HCT116 (cell line): Measurements from ENCODE around the gene WDR88. TPM values are rescaled to one million over a fixed set of nuclear protein-coding genes. Genes with fewer than 3 reads are reported as not detected.

Experiments
- ATAC-seq: fragments of 200-7000 bp; cut with Tn5 transposase; 2 replicates; pipeline ENCODE4 v1.9.1; 2020; ENCODE audit warnings: mild to moderate bottlenecking, moderate library complexity
- BruUV-seq: library from RNA; stranded (reverse); fragments of 400-500 nt; replicated peaks from 2 replicates; lab custom pipeline; 2021; lab: Mats Ljungman, UMichigan
- CTCF ChIA-PET: fragments of 300-600 bp; sonication (Branson Sonifier 250); formaldehyde crosslinking; loops from one replicate; lab custom pipeline; 2021; ENCODE audit warnings: antibody characterized with exemption; lab: Charles Lee
- POLR2A ChIA-PET: fragments of 300-600, 350-600 bp; sonication (Branson Sonifier 250); formaldehyde crosslinking; loops from one replicate; lab custom pipeline; 2021; ENCODE audit warnings: antibody characterized with exemption; lab: Charles Lee
- RAD21 ChIA-PET, 2 experiments: fragments of 300-600 bp; sonication (Branson Sonifier 250); formaldehyde crosslinking; loops; one replicate each; lab custom pipeline; 2023; ENCODE audit warnings: low total read pairs in 2 of 2; ENCODE audit not compliant: uncharacterized antibody in 2 of 2, unreplicated experiment in 2 of 2, low non-redundant PET in 1 of 2; lab: Charles Lee
- DNase-seq: peaks from one replicate; pipeline ENCODE4 v3.0.0-alpha.2; 2010; ENCODE audit warnings: low read depth, low spot score
- H2AFZ ChIP-seq: fragments of 200-600 bp; shearing (Covaris generic), sonication (generic); 2 replicates; pipeline ENCODE4 v1.6.1; 2017; ENCODE audit warnings: low read depth, mixed run types, mixed read lengths, antibody characterized with exemption, low read length; ENCODE audit not compliant: poor library complexity, severe bottlenecking
- H3K27ac ChIP-seq: 2 replicates; pipeline ENCODE4 v1.5.1; 2012; ENCODE audit warnings: low read depth, low read length
- H3K27me3 ChIP-seq: fragments of 200-600 bp; sonication (generic); 2 replicates; pipeline ENCODE4 v1.6.1; 2016; ENCODE audit warnings: mixed run types, low read length, mixed read lengths; ENCODE audit not compliant: insufficient read depth
- H3K36me3 ChIP-seq, 2 experiments: fragments of 200-500 bp in 1 of 2; fragments of 200-600 bp in 1 of 2; sonication (Bioruptor generic) in 1 of 2; sonication (generic) in 1 of 2; 2 replicates each; pipeline versions ENCODE4 v1.5.1 to v1.6.1; 2014 to 2016; ENCODE audit warnings: low read length in 2 of 2, inconsistent platforms in 1 of 2, mixed read lengths in 1 of 2, mixed run types in 1 of 2; ENCODE audit not compliant: insufficient read depth in 2 of 2, control insufficient read depth in 1 of 2
- H3K4me1 ChIP-seq, 2 experiments: fragments of 200-600 bp in 1 of 2; sonication (generic) in 1 of 2; 2 replicates each; pipeline versions ENCODE4 v1.5.1 to v1.6.1; 2012 to 2017; ENCODE audit warnings: low read length in 2 of 2, inconsistent platforms in 1 of 2, mild to moderate bottlenecking in 1 of 2, mixed read lengths in 1 of 2, mixed run types in 1 of 2, moderate library complexity in 1 of 2; ENCODE audit not compliant: insufficient read depth in 2 of 2, control insufficient read depth in 1 of 2
- H3K4me2 ChIP-seq: fragments of 200-600 bp; sonication (generic); 2 replicates; pipeline ENCODE4 v1.6.1; 2017; ENCODE audit warnings: mixed run types, low read length, mixed read lengths
- H3K4me3 ChIP-seq, 2 experiments: fragments of 200-600 bp in 1 of 2; sonication (generic) in 1 of 2; replicated peaks in 1 of 2; 2 replicates each; pipeline ENCODE4 v1.5.1; 2011 to 2016; ENCODE audit warnings: low read length in 2 of 2, control low read depth in 1 of 2, low read depth in 1 of 2, mild to moderate bottlenecking in 1 of 2, mixed read lengths in 1 of 2, mixed run types in 1 of 2
- H3K79me2 ChIP-seq: fragments of 200-600 bp; sonication (generic); 2 replicates; pipeline ENCODE4 v1.6.1; 2017; ENCODE audit warnings: mild to moderate bottlenecking, mixed run types, low read length, moderate library complexity, mixed read lengths; ENCODE audit not compliant: insufficient read depth
- H3K9ac ChIP-seq: fragments of 200-600 bp; sonication (generic); 2 replicates; pipeline ENCODE4 v1.6.1; 2016; ENCODE audit warnings: low read length, mixed read lengths
- H3K9me2 ChIP-seq: fragments of 200-600 bp; sonication (generic), shearing (Covaris generic); 2 replicates; pipeline ENCODE4 v1.6.1; 2017; ENCODE audit warnings: mixed run types, mild to moderate bottlenecking, moderate library complexity; ENCODE audit not compliant: insufficient read depth
- H3K9me3 ChIP-seq, 2 experiments: fragments of 200-500 bp in 1 of 2; fragments of 200-600 bp in 1 of 2; sonication (Bioruptor generic) in 1 of 2; sonication (generic) in 1 of 2; 2 replicates each; pipeline ENCODE4 v1.6.1; 2014 to 2017; ENCODE audit warnings: low read length in 2 of 2, mixed read lengths in 2 of 2, inconsistent platforms in 1 of 2, low read depth in 1 of 2, mild to moderate bottlenecking in 1 of 2, mixed run types in 1 of 2, moderate library complexity in 1 of 2; ENCODE audit not compliant: control insufficient read depth in 1 of 2, insufficient read depth in 1 of 2
- H4K20me1 ChIP-seq: fragments of 200-600 bp; sonication (generic), shearing (Covaris generic); 2 replicates; pipeline ENCODE4 v1.6.1; 2017; ENCODE audit warnings: mixed run types, mild to moderate bottlenecking, moderate library complexity; ENCODE audit not compliant: insufficient read depth
- CEBPB ChIP-seq: IDR thresholded peaks from 2 replicates; pipeline ENCODE4 v1.6.1; 2012; ENCODE audit warnings: low read depth
- EGR1 ChIP-seq: IDR thresholded peaks from 2 replicates; pipeline ENCODE4 v1.6.1; 2012; ENCODE audit warnings: low read depth
- EZH2phosphoT487 ChIP-seq: fragments of 200-600 bp; IDR thresholded peaks from 2 replicates; pipeline ENCODE4 v1.6.1; 2018; ENCODE audit warnings: antibody characterized with exemption, borderline replicate concordance
- FOSL1 ChIP-seq: IDR thresholded peaks from 2 replicates; pipeline ENCODE4 v1.6.1; 2012; ENCODE audit warnings: low read depth
- MAX ChIP-seq: IDR thresholded peaks from 2 replicates; pipeline ENCODE4 v1.6.1; 2012
- POLR2A ChIP-seq: IDR thresholded peaks from 2 replicates; pipeline ENCODE4 v1.7.0; 2011; ENCODE audit warnings: borderline replicate concordance; ENCODE audit not compliant: insufficient read depth, insufficient read length; ENCODE audit errors: extremely low read depth
- SRF ChIP-seq: IDR thresholded peaks from 2 replicates; pipeline ENCODE4 v1.6.1; 2012; ENCODE audit warnings: low read depth
- TCF7L2 ChIP-seq: IDR thresholded peaks from 2 replicates; pipeline ENCODE4 v1.7.0; 2011; ENCODE audit warnings: borderline replicate concordance, inconsistent platforms; ENCODE audit not compliant: insufficient read depth, insufficient read length; ENCODE audit errors: extremely low read depth
- YY1 ChIP-seq: IDR thresholded peaks from 2 replicates; pipeline ENCODE4 v1.6.1; 2011; ENCODE audit warnings: low read length, low read depth, moderate library complexity, mild to moderate bottlenecking; ENCODE audit not compliant: insufficient replicate concordance; ENCODE audit errors: extremely low read depth
- ZNF274 ChIP-seq: fragments of 200-500 bp; sonication (Bioruptor generic); IDR thresholded peaks from 2 replicates; pipeline ENCODE4 v1.6.1; 2014; ENCODE audit warnings: mild to moderate bottlenecking, low read depth, low read length, inconsistent platforms
- intact Hi-C: fragments of 100-400 bp; cut with micrococcal nuclease; formaldehyde crosslinking; loops from 2 replicates; pipeline ENCODE4 v1.10.0; 2022
- total RNA-seq: library from RNA; stranded (reverse); gene quantifications from one replicate; pipeline ENCODE4 v1.2.1, GENCODE V29; 2021; ENCODE audit not compliant: unreplicated experiment
- TF ChIP-seq, protein P1 (sequence below): IDR thresholded peaks from 2 replicates; pipeline ENCODE4 v1.6.1; 2012; ENCODE audit warnings: low read depth
- TF ChIP-seq, protein P2 (sequence below): IDR thresholded peaks from 2 replicates; pipeline ENCODE4 v1.6.1; 2011; ENCODE audit warnings: mild to moderate bottlenecking, low read length, moderate library complexity; ENCODE audit not compliant: insufficient replicate concordance; ENCODE audit errors: extremely low read depth
- TF ChIP-seq, protein P3 (sequence below): IDR thresholded peaks from 2 replicates; pipeline ENCODE4 v1.6.1; 2012

The WDR88 gene
- total RNA-seq, 1 experiment from 2014 or later, result not detected

GRCh38 chr19:33171916-33172359 is 40.0 kb downstream of the WDR88 start:
- ChIA-PET CTCF (no interaction called here), POLR2A (no interaction called here)
- no TSS peak for BruUV-seq
- Histone ChIP-seq H3K9me2 (no peaks in the 10 kb centered on the region), H3K9me3 (no peaks in the 10 kb centered on the region), H2AFZ (no peak overlapping the region), H3K36me3 (no peaks in the 10 kb centered on the region), H3K4me1 (peaks cover 14 to 24% of the 10 kb centered on the region in 2 experiments; a peak in 3 of 4 replicates), H3K79me2 (0 out of 2 replicates have a peak, but pooled peaks cover 3% of the 10 kb centered on the region), H3K27ac (no peak overlapping the region), H3K27me3 (no peaks in the 10 kb centered on the region), H3K4me3 (no peak overlapping the region)
- DNase-seq, result no peak
- TF ChIP-seq SRF, result no peak
- TF ChIP-seq, protein P1, sequence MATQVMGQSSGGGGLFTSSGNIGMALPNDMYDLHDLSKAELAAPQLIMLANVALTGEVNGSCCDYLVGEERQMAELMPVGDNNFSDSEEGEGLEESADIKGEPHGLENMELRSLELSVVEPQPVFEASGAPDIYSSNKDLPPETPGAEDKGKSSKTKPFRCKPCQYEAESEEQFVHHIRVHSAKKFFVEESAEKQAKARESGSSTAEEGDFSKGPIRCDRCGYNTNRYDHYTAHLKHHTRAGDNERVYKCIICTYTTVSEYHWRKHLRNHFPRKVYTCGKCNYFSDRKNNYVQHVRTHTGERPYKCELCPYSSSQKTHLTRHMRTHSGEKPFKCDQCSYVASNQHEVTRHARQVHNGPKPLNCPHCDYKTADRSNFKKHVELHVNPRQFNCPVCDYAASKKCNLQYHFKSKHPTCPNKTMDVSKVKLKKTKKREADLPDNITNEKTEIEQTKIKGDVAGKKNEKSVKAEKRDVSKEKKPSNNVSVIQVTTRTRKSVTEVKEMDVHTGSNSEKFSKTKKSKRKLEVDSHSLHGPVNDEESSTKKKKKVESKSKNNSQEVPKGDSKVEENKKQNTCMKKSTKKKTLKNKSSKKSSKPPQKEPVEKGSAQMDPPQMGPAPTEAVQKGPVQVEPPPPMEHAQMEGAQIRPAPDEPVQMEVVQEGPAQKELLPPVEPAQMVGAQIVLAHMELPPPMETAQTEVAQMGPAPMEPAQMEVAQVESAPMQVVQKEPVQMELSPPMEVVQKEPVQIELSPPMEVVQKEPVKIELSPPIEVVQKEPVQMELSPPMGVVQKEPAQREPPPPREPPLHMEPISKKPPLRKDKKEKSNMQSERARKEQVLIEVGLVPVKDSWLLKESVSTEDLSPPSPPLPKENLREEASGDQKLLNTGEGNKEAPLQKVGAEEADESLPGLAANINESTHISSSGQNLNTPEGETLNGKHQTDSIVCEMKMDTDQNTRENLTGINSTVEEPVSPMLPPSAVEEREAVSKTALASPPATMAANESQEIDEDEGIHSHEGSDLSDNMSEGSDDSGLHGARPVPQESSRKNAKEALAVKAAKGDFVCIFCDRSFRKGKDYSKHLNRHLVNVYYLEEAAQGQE, result no peak
- no peak for TF ChIP-seq MAX
- no peak for TF ChIP-seq EZH2phosphoT487
- TF ChIP-seq YY1, result no peak
- TF ChIP-seq POLR2A, result no peak
- TF ChIP-seq, protein P2, sequence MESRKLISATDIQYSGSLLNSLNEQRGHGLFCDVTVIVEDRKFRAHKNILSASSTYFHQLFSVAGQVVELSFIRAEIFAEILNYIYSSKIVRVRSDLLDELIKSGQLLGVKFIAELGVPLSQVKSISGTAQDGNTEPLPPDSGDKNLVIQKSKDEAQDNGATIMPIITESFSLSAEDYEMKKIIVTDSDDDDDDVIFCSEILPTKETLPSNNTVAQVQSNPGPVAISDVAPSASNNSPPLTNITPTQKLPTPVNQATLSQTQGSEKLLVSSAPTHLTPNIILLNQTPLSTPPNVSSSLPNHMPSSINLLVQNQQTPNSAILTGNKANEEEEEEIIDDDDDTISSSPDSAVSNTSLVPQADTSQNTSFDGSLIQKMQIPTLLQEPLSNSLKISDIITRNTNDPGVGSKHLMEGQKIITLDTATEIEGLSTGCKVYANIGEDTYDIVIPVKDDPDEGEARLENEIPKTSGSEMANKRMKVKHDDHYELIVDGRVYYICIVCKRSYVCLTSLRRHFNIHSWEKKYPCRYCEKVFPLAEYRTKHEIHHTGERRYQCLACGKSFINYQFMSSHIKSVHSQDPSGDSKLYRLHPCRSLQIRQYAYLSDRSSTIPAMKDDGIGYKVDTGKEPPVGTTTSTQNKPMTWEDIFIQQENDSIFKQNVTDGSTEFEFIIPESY, result no peak
- TF ChIP-seq, protein P3, sequence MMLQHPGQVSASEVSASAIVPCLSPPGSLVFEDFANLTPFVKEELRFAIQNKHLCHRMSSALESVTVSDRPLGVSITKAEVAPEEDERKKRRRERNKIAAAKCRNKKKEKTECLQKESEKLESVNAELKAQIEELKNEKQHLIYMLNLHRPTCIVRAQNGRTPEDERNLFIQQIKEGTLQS, result no peak
- no peak; the same call in 1 of the 2 replicates for TF ChIP-seq FOSL1
- no peak for TF ChIP-seq ZNF274
- TF ChIP-seq EGR1, result no peak
- TF ChIP-seq CEBPB, result no peak
- TF ChIP-seq TCF7L2, result no peak
- TF ChIP-seq, all 23 proteins: peak for 0
- RAD21 ChIA-PET, result no interaction called here
- no peak overlapping the region for H3K9ac ChIP-seq
- H3K4me2 ChIP-seq, result peak overlapping the region; percentile 41
- ATAC-seq, result no peak
- H4K20me1 ChIP-seq, result no peaks in the 10 kb centered on the region
- intact Hi-C loops, result loop anchor here (10.0 kb wide), 1 partner anchor 1183 kb away; no protein-coding TSS in a partner anchor
